HL-60/S4 treated with retinoic acid at 250 ng/mL for 4 days and 3 days (cell line): ENCODE measurements around the gene HOXA2.

Source experiments
- in situ Hi-C: fragments of 300-500 bp; cut with MboI; formaldehyde crosslinking; loops from 2 replicates; pipeline ENCODE4 v1.7.0; 2022; ENCODE audit warnings: low sequenced_read_pairs

Gene HOXA2

GRCh38 chr7:27141923-27142579 is 39.6 kb upstream of the HOXA2 start:
- in situ Hi-C loops: no loop called here

- in situ Hi-C loops: no loop called here
Observed at GRCh38 chr7:27141137-27141922, 38.8 kb upstream of the HOXA2 start.

GRCh38 chr7:27140126-27140857 is 37.8 kb upstream of the HOXA2 start:
- in situ Hi-C loops: no loop called here

GRCh38 chr7:27139334-27140125 is 37.0 kb upstream of the HOXA2 start:
- in situ Hi-C loops: no loop called here

- in situ Hi-C loops: no loop called here
Observed at GRCh38 chr7:27138985-27139333, 36.5 kb upstream of the HOXA2 start.

GRCh38 chr7:27138472-27138871 is 36.0 kb upstream of the HOXA2 start:
- in situ Hi-C loops: no loop called here

GRCh38 chr7:27137640-27138315 is 35.3 kb upstream of the HOXA2 start:
- in situ Hi-C loops: no loop called here

GRCh38 chr7:27134392-27134791 is 31.9 kb upstream of the HOXA2 start:
- in situ Hi-C loops: no loop called here

GRCh38 chr7:27133409-27134231 is 31.1 kb upstream of the HOXA2 start:
- in situ Hi-C loops: no loop called here

- in situ Hi-C loops: no loop called here
Observed at GRCh38 chr7:27132978-27133377, 30.5 kb upstream of the HOXA2 start.

- in situ Hi-C loops: no loop called here
Observed at GRCh38 chr7:27132214-27132613, 29.7 kb upstream of the HOXA2 start.

GRCh38 chr7:27131390-27131819 is 28.9 kb upstream of the HOXA2 start:
- in situ Hi-C loops: no loop called here

GRCh38 chr7:27130540-27131389 is 28.3 kb upstream of the HOXA2 start, which contains the start of gene HOXA4:
HOXA4 (minus strand) TSS chr7:27130757; CDS start chr7:27130733, 24 bp downstream.
- in situ Hi-C loops: no loop called here

- in situ Hi-C loops: no loop called here
Observed at GRCh38 chr7:27129729-27130539, 27.5 kb upstream of the HOXA2 start.

- in situ Hi-C loops: no loop called here
Observed at GRCh38 chr7:27128776-27129728, 26.6 kb upstream of the HOXA2 start.

- in situ Hi-C loops: no loop called here
Observed at GRCh38 chr7:27128034-27128433, 25.6 kb upstream of the HOXA2 start.
